Vagina (tissue), 2 donors: ENCODE measurements around the gene CCNB1.

Experiments
- POLR2A ChIP-seq, 2 donors: fragments of 450-650 bp; IDR thresholded peaks; one replicate each; pipeline ENCODE4 v1.6.1; 2017; ENCODE audit warnings: antibody characterized with exemption in 2 of 2, mild to moderate bottlenecking in 2 of 2, moderate library complexity in 2 of 2
- TF ChIP-seq, protein P1 (sequence below), 3 experiments: fragments of 450-650 bp in 2 of 3; fragments of 200-600 bp in 1 of 3; sonication (generic) in 1 of 3; IDR thresholded peaks; one replicate each; pipeline ENCODE4 v1.5.1; 2017 to 2019; ENCODE audit warnings: antibody characterized with exemption in 3 of 3, mild to moderate bottlenecking in 2 of 3, moderate library complexity in 2 of 3

DNA sequence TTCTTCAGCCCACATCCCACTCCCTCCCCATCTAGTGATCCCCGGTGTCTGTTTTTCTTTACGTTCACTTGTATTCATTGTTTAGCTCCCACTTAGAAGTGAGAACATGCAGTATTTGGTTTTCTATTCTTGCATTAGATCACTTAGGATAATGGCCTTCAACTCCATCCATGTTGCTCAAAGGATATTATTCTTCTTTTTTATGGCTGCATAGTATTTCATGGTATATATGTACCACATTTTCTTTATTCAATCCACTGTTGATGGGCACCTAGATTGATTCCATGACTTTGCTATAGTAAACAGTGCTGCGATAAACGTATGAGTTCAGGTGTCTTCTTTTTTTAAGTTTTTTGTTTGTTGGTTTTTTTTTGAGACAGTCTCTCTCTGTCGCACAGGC is 29.1 kb upstream of the CCNB1 start:
- TF ChIP-seq, protein P1, sequence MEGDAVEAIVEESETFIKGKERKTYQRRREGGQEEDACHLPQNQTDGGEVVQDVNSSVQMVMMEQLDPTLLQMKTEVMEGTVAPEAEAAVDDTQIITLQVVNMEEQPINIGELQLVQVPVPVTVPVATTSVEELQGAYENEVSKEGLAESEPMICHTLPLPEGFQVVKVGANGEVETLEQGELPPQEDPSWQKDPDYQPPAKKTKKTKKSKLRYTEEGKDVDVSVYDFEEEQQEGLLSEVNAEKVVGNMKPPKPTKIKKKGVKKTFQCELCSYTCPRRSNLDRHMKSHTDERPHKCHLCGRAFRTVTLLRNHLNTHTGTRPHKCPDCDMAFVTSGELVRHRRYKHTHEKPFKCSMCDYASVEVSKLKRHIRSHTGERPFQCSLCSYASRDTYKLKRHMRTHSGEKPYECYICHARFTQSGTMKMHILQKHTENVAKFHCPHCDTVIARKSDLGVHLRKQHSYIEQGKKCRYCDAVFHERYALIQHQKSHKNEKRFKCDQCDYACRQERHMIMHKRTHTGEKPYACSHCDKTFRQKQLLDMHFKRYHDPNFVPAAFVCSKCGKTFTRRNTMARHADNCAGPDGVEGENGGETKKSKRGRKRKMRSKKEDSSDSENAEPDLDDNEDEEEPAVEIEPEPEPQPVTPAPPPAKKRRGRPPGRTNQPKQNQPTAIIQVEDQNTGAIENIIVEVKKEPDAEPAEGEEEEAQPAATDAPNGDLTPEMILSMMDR (IDR thresholded peaks at IDR 0.05) = no peak
- no peak for TF ChIP-seq POLR2A (IDR thresholded peaks at IDR 0.05)
